ENCODE results near the gene KLHL12. TPM values are rescaled to one million over a fixed set of nuclear protein-coding genes. Genes with fewer than 3 reads are reported as not detected.

KLHL12 gene
- total RNA-seq, 1 experiment from 2014 or later: 33.8 TPM

DNA sequence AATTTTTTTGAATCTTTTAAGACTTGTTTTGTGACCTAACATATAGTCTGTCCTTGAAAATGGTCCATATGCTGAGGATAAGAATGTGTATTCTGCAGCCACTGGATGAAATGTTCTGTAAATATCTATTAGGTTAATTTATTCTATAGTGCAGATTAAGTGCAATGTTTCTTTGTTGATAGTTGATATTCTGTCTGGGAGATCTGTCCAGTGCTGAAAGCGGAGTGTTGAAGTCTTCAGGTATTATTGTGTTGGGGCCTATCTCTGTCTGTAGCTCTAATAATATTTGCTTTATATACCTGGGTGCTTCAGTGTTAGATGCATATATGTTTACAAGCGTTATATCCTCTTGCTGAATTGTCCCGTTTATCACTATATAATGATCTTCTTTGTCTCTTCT is 7.7 kb upstream of the KLHL12 start:
- Histone ChIP-seq H3K4me3 (replicated peaks in 1 of 2; ENCODE audit: low read depth in 1 of 2, low read length in 2 of 2) (no peak overlapping the region), H2AFZ (ENCODE audit: low read depth, low read length, poor library complexity, severe bottlenecking) (no peak overlapping the region), H3K9me2 (ENCODE audit: insufficient read depth) (no peaks in the 10 kb centered on the region), H3K4me2 (ENCODE audit: low read length) (no peak overlapping the region), H3K9me3 (ENCODE audit: control insufficient read depth in 1 of 2, insufficient read depth in 1 of 2, low read depth in 1 of 2, low read length in 2 of 2) (no peaks in the 10 kb centered on the region), H3K79me2 (ENCODE audit: insufficient read depth, low read length) (no peaks in the 10 kb centered on the region), H3K9ac (ENCODE audit: low read length) (no peak overlapping the region), H3K4me1 (ENCODE audit: control insufficient read depth in 1 of 2, insufficient read depth in 2 of 2, low read length in 2 of 2) (peaks cover 0 to 5% of the 10 kb centered on the region in 2 experiments; a peak in 1 of 4 replicates), H3K36me3 (ENCODE audit: control insufficient read depth in 1 of 2, insufficient read depth in 2 of 2, low read length in 2 of 2) (no peaks in the 10 kb centered on the region), H4K20me1 (ENCODE audit: insufficient read depth) (no peaks in the 10 kb centered on the region), H3K27ac (ENCODE audit: low read depth, low read length) (no peak overlapping the region), H3K27me3 (ENCODE audit: insufficient read depth, low read length) (no peaks in the 10 kb centered on the region)
- RAD21 ChIA-PET (ENCODE audit: low non-redundant PET in 1 of 2, low total read pairs in 2 of 2, uncharacterized antibody in 2 of 2, unreplicated experiment in 2 of 2): no interaction called here
- BruUV-seq (replicated peaks): no TSS peak
- POLR2A ChIA-PET: no interaction called here
- ATAC-seq: no peak
- TF ChIP-seq SRF (IDR thresholded peaks at IDR 0.05; ENCODE audit: low read depth) (no peak), EGR1 (IDR thresholded peaks at IDR 0.05; ENCODE audit: low read depth) (no peak), RAD21 (IDR thresholded peaks at IDR 0.05; ENCODE audit: low read depth) (no peak), YY1 (IDR thresholded peaks at IDR 0.05; ENCODE audit: extremely low read depth, insufficient replicate concordance, low read depth, low read length) (no peak), FOSL1 (IDR thresholded peaks at IDR 0.05; ENCODE audit: low read depth) (no peak), CBX3 (IDR thresholded peaks at IDR 0.05; ENCODE audit: low read depth) (no peak), EZH2 (IDR thresholded peaks at IDR 0.05) (no peak), EZH2phosphoT487 (IDR thresholded peaks at IDR 0.05; ENCODE audit: borderline replicate concordance) (no peak), POLR2AphosphoS5 (IDR thresholded peaks at IDR 0.05; ENCODE audit: low read depth, low read length) (no peak), ZFX (IDR thresholded peaks at IDR 0.05) (no peak), POLR2A (IDR thresholded peaks at IDR 0.05; ENCODE audit: borderline replicate concordance, extremely low read depth, insufficient read depth, insufficient read length) (no peak), JUND (IDR thresholded peaks at IDR 0.05) (no peak), ZNF274 (IDR thresholded peaks at IDR 0.05; ENCODE audit: low read depth, low read length) (no peak), ELF1 (IDR thresholded peaks at IDR 0.05; ENCODE audit: borderline replicate concordance, low read depth) (no peak)
- TF ChIP-seq, protein P1, sequence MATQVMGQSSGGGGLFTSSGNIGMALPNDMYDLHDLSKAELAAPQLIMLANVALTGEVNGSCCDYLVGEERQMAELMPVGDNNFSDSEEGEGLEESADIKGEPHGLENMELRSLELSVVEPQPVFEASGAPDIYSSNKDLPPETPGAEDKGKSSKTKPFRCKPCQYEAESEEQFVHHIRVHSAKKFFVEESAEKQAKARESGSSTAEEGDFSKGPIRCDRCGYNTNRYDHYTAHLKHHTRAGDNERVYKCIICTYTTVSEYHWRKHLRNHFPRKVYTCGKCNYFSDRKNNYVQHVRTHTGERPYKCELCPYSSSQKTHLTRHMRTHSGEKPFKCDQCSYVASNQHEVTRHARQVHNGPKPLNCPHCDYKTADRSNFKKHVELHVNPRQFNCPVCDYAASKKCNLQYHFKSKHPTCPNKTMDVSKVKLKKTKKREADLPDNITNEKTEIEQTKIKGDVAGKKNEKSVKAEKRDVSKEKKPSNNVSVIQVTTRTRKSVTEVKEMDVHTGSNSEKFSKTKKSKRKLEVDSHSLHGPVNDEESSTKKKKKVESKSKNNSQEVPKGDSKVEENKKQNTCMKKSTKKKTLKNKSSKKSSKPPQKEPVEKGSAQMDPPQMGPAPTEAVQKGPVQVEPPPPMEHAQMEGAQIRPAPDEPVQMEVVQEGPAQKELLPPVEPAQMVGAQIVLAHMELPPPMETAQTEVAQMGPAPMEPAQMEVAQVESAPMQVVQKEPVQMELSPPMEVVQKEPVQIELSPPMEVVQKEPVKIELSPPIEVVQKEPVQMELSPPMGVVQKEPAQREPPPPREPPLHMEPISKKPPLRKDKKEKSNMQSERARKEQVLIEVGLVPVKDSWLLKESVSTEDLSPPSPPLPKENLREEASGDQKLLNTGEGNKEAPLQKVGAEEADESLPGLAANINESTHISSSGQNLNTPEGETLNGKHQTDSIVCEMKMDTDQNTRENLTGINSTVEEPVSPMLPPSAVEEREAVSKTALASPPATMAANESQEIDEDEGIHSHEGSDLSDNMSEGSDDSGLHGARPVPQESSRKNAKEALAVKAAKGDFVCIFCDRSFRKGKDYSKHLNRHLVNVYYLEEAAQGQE (IDR thresholded peaks at IDR 0.05; ENCODE audit: low read depth): no peak
- TF ChIP-seq, protein P2, sequence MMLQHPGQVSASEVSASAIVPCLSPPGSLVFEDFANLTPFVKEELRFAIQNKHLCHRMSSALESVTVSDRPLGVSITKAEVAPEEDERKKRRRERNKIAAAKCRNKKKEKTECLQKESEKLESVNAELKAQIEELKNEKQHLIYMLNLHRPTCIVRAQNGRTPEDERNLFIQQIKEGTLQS (IDR thresholded peaks at IDR 0.05): no peak
- TF ChIP-seq, protein P3, sequence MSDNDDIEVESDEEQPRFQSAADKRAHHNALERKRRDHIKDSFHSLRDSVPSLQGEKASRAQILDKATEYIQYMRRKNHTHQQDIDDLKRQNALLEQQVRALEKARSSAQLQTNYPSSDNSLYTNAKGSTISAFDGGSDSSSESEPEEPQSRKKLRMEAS (IDR thresholded peaks at IDR 0.05): no peak
- CTCF ChIA-PET: no interaction called here
- intact Hi-C loops (cut with micrococcal nuclease): no loop called here
- DNase-seq (ENCODE audit: low read depth, low spot score): no peak
